NCI-H2107 treated with DMSO at 0.1 percent for 48 hours (cell line): Measurements from ENCODE around the gene ZNF124.

ENCODE experiments used
- DNase-seq: peaks from one replicate; lab custom pipeline; 2025; ENCODE audit not compliant: unreplicated experiment; lab: John Stamatoyannopoulos, UW

Gene ZNF124

DNA sequence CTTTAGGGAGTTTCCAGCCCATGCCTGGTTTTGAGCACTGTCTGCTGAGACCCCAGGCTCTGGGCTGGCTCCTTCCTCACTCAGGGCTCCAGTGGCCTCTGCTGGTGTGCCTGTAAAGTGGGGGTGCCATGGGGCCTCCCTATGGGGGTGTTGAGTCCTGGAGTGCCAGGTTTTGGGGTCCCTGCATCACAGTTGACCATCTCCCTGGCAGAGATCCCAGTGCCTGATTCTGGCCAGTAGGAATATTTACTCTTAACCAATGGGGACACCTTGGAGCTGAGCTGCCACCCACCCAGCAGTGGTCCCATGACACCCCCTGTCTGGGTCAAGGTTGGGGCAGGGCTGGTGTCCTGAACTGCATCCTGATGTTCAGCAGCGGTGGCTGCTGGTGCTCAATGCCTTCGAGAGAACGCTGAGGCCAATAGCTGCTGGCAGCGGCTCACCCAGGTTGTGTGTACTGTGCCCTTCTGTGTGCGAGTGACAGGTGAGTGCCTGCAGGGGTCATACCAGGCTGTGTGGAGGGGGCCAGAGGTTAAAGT, 58.0 kb downstream of the ZNF124 start:
- no peak for DNase-seq

DNA sequence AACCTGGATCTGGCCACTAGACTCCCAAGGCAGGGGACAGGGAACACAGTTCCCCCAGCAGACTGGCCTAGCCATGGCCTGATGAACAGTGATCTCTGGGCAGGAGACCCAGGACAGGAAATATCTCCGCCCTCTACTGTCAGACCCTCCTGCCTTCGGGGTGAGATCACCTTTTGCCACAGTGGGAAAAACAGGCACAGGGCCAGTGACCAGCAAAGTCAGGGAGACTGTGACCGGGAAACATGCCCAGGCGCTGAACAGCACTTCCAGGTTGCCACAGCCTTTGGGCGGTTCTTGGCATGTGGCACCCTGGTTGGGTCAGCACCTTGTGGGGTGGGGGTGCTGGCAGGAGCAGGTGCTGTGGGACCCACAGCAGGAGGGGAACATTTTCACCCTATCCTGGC, 58.7 kb downstream of the ZNF124 start:
- no peak for DNase-seq

DNA sequence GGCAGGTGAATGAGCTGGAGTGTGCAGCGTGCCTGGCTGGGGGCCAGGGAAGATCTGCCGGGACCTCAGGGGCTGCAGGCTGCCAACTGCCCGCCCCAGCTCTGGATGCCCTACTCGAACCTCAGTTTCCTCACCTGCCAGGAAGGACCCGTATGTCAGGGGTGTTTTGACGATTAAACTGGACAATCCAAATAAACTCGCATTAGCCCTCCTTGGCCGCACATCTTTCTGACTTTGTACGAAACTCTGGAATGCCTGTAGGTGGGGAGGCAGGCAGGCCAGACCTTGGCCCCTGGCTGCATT, 59.4 kb downstream of the ZNF124 start:
- no peak for DNase-seq

DNA sequence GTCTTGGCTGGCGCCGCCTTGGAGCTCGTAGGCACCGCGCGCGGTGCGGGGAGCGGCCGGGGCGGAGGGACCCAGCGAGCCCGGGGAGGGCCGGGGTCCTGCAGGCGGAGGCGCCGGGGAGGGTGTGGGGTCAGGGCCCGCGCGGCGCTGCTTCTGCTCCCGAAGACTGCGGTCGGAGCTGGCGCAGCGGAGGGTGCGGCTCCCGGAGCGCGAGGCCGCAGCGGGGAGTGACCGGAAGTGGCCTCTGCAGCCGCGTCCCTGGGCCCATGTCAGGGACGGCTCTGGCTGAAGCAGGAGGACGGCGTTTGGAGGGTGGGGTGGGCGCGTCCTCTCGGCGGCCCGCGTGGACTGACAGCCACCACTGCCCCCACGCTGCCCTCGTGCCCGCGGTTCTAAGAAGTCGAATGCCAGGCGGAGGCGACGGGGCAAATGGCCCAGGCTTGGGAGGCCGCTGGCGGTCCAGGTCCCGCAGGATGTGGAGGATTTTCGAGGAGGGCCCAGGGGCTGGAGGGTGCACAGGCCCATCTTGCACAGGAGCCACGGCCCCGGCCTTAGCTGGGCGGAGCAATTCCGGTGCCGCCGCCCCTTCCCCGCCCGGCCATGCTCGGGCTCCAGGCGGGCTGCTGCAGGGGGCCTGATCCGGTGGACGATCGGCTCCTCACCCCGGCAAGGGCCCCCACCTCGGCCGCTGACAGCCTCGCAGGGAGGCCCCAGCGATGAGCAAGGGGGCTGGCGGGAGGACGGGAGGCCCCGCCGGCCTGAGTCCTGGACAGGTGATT, 59.9 kb downstream of the ZNF124 start:
- DNase-seq = no peak

DNA sequence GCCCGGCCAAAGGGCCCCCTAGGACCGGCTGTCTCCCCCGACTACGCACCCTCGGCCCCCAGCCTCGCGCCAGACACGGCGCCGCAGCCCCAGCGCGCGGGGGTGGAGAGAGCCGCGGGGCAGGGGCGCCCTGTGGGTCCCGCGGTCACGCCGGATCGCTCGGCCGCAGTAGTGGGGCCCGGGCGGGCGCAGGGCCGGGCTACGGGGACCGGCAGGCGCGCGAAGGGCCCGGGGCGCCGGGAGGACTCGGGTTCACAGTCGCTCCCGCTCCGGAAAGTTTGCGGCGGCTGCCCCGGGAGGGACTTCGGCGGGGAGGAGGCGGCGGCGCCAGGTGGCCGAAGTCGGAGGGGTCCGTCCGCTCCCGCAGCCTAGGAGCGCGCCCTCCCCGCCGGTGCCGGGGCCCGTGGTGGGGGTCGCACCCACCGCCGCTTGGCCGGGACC, 60.5 kb downstream of the ZNF124 start:
- no peak for DNase-seq

DNA sequence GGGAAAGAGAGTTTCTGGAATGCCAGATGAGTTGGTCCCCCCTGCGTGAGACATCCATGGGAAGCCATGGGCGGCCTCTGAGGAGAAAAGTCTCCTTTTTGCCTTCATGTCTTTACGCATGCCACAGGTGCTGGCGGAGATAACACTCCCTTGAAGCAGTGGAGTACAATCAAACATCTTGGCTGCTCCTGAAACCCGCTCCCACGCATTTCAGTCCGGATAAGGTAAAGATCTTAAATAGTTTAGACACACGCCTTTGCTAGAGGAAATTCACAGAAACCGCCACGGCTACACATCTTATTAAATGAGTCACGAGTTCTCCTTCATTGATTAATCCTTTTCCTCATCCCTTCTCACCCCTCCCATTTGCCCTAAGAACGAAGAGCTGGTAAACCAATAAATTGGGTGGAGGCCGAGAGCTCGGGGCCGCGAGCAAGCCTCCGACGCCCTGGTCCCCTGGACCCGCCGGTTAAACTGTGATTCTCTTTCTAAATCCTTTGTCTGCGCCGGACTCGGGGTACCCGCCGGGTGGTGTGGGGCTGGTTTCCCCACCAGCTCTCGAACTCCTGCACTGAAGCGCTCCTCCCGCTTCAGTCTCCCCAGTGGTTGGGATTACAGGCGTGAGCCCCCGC, 61.1 kb downstream of the ZNF124 start:
- DNase-seq = no peak

DNA sequence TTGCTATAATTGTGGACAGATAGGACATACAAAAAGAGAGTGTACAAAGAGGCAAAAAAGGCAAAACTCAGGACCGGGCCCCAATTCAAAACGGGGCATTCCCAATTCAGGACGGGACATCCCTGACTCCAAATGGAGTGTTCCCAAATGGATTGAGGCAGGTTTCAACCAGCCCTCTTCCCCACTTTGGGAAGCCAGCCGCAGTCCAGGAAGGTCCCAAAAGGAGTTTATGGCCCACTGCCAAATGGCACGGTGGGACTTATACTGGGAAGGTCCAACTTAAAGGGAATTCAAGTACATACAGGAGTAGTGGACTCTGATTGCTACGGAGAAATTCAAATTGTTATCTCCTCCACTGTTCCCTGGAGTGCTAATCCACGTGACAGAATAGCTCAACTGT, 64.1 kb downstream of the ZNF124 start:
- no peak for DNase-seq

DNA sequence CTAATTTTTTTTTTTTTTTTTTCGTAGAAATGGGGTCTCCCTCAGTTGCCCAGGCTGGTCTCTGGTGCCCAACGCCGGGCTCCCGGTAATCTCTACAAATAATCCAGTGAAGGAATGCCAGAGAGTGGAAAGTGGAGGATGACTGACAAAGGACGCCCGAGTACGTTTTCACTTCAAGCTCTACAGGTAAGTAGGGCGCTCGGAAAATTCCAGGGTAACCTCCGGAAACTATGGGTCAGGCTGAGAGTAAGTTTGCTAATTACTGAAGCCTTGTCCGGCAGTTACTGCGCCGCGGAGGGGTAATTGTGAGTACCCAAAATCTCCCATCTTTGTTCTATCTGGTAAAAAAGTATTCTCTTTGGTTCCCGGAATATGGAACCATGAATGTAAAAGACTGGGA, 65.9 kb downstream of the ZNF124 start:
- DNase-seq = no peak
